ENCODE data around the gene GRK5.
A peak's percentile ranks its signal among the peaks of the same experiment; 100 is the strongest.
"Not testable (repeated sequence)": the region's sequence is repeated elsewhere in the genome, so short reads cannot be mapped to it uniquely, and the experiment has no call there.

The GRK5 gene

GRCh38 chr10:119426699-119427098 is 219.3 kb downstream of the GRK5 start:
- no peak for DNase-seq

- DNase-seq = no peak
Measured at GRCh38 chr10:119427263-119427864, 220.0 kb downstream of the GRK5 start.

GRCh38 chr10:119428789-119429188 is 221.4 kb downstream of the GRK5 start:
- DNase-seq = no peak

GRCh38 chr10:119429771-119430170 is 222.4 kb downstream of the GRK5 start:
- no peak for DNase-seq

DNA sequence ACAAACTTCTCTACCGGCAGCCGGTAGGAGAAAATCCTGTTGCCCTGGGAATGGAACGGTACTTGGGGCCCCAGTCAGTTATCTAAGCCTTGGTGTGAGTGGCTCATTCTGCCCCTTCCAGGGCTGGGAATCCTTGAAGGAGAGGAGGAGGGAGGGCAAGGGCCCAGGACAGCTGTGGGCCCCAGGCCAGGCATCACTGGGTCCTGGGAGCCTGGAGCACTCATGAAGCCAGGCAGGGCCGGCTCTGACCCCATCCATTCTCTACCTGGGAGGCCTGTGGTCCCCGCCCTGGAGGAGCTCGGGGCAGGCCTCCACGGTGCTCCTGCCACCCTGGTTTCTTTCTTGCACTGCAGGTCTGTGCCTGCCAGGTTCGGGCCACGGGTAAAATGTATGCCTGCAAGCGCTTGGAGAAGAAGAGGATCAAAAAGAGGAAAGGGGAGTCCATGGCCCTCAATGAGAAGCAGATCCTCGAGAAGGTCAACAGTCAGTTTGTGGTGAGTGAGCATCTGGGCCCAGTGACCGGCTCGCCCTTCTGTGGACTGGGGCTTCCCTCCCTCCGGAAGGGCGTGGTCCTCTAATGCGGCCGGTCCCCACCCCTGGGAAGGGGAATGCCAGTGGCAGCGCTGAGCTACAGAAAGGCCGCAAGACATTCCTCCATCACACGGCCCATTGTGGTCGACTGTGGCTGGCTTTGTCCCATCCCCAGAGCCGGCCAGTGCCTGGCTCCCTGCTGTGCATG is 223.8 kb downstream of the GRK5 start:
- DNase-seq = no peak

DNA sequence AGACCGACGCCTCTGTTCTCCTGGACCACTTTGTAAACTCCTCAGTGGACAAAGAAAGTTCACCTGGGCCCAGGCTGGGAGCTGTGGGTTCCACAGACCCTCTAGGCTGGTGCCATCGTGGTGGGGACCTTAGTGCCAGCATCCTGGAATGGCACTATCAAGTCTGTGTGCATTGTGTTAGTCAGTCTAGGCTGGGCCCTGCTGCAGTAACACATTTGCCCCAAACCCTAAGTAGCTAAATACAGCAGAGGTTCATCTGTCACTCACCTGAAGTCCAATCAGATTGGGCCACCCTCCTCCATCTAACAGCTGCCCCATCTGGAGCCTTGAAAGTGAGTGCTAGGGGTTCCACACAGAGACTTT is 224.4 kb downstream of the GRK5 start:
- no peak for DNase-seq

DNA sequence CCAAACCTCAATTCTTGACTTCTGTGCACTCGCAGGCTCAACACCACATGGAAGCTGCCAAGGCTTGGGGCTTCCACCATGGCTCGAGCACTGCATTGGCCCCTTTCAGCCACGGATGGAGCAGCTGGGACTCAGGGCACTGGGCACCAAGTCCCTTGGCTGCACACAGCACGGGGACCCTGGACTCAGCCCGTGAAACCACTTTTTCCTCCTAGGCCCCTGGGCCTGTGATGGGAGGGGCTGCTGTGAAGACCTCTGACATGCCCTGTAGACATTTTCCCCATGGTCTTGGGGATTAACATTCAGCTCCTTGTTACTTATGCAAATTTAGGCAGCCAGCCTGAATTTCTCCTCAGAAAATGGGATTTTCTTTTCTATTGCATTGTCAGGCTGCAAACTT is 227.6 kb downstream of the GRK5 start:
- DNase-seq = not testable (repeated sequence)

GRCh38 chr10:119438717-119439116 is 231.3 kb downstream of the GRK5 start:
- no peak for DNase-seq

DNA sequence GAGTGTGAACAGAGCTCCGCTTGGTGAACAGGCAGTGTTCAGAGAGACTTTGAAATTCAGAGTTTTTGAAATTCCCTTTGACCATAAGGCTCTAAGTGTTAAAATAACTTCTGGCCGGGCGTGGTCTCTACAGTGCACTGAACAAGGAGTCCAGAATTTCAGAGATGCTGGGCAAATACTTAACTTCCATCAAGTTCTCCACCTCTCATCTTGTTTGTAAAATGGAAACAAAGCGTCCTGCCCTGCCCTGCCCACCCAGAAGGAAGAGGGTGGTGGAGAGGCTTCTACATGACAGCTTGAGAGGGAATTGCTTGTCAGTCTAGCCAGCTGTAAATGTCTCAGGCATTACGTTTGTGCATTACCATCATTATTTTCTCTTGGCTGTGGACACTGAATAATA is 232.6 kb downstream of the GRK5 start:
- DNase-seq = no peak

DNA sequence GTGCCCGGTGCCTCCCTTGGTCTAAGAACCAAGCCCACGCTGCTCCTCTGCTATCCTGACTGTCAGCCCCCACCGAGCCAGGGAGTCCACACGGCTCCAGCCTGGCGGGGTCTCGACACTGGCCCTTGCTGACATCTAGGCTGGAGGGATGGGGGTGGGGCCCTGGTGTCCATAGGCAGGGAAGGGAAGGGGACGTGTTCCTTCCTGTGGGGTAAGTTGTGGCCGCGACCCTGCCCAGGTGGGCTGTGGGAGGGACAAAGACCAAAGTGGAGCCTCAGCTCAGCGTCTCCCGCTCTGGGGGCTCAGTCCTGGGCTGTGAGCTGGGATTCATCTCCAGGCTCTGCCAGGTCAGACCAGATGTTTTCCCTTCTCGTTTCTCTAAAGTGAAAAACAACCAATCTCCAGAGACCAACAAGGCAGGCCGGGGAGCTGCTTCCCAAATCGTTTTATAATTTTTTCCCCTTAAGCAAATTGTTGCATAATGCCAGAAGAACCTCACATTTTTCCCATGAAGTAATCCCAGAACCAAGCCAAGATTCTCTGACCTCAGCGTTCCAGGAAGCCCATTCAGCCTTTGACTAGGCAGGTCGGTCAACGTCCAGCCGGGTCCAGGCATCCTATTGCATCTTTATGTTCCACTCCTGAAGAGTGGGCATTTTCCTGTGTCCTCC is 233.9 kb downstream of the GRK5 start:
- DNase-seq = no peak

DNA sequence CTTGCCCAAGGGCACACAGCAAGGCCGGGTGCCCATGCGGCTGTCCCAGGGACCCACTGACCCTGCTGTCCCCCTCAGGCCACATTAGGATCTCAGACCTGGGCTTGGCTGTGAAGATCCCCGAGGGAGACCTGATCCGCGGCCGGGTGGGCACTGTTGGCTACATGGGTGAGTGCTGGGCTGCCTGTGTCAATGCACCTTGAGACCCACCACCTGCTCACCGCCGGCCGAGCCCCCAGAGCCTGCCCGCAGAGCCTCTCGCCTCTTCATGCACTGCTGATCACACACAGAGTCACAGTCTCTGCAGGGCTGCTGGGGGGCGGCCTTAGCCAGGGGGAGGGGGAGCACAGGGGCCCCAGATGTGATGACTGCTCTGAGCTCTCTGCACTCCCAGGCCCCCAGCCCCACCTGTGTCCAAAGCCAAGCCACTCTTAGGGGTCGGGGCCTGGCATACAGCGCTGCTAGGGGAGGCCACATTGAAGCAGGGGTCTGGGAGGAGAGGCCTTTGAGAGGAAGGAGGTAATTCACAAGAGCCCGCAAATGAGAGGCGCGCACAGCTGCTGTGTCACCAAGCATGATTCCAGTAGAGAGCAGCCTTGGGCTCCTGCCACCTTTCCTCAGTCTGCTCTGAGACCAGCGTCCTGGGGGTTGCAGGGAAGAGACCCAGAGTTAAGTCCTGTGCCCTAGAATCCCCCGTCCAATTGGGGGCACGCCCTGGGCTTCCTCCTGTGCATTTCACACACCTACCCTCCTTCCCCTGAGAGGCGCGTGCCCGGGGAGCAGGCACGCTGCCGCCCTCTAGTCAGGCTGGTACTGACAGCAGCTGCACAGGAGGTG is 234.8 kb downstream of the GRK5 start:
- no peak for DNase-seq

DNA sequence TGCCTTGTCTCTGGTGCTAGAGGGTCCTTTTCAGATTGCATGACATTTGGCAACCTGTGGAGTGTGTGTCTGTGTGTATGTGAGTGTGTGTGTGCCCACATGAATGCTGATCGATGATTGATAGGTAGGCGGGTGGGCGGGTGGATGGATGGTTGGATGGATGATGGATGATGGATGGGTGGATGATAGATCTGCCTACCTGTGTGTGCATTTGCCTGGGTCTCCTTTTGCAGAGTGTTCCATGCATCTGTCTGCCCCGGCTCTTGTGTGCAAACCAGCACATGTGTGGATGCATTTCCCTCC is 235.3 kb downstream of the GRK5 start:
- DNase-seq = no peak

DNA sequence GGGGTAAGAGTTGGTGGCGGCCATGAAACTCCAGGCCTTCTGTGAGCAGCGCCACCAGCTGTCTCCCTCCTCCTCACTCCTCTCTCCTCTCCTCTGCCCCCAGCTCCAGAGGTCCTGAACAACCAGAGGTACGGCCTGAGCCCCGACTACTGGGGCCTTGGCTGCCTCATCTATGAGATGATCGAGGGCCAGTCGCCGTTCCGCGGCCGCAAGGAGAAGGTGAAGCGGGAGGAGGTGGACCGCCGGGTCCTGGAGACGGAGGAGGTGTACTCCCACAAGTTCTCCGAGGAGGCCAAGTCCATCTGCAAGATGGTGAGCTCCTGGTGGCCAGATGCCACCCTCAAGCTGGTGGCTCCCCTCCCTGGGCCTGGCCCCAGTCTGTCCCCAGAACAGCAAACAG is 236.1 kb downstream of the GRK5 start:
- DNase-seq = no peak

DNA sequence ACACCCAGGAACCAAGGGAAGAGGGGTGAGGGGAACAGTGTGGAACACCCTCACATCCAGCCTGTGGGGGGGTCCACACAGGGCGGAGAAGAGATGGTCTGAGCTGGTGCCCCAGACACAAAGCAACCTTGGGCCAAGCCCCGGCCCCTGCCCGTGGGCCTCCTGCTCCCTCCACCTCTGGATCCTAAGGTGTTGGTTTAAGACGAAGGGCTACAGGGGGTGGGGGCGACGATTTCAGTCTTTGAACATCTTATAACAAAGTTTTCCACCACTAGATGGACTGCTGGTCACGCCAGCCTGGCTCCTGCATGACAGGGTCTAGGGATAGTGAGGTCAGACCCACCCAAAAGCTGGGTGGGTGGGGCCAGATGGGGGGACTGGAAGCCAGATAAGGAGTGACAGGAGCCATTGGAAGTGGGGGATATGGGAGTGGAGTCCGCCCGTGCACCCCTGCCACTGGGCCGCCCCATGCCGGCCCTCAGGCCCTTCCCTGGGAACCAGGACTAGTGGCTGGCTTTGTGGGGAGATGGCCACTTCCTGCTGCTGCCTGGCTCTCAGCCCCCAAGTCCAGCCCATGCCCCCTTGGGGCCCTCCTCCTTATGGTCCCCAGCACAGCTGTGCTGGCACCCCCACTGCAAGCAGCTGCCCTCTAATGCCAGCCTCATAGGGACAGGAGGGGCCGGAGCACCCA is 236.7 kb downstream of the GRK5 start:
- DNase-seq = no peak

DNA sequence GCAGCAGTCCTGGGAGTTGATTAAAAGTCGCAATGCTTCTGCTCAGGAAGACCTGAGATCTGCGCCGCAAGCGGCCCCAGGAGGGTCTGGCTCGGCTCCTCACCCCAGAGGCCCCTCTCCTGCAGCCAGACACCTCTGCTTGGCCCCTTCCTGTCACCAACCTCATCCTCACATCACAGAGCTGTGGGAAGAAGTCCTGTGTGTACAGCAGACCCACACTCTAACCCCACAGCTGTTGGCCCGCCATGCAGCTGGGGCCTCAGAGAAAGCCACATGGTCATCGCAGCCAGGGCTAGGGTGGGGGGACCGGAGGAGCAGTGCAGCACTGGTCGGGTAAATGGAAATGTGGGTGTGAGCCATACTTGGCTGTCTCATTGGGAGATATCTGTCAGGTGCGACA is 237.5 kb downstream of the GRK5 start:
- no peak for DNase-seq

DNA sequence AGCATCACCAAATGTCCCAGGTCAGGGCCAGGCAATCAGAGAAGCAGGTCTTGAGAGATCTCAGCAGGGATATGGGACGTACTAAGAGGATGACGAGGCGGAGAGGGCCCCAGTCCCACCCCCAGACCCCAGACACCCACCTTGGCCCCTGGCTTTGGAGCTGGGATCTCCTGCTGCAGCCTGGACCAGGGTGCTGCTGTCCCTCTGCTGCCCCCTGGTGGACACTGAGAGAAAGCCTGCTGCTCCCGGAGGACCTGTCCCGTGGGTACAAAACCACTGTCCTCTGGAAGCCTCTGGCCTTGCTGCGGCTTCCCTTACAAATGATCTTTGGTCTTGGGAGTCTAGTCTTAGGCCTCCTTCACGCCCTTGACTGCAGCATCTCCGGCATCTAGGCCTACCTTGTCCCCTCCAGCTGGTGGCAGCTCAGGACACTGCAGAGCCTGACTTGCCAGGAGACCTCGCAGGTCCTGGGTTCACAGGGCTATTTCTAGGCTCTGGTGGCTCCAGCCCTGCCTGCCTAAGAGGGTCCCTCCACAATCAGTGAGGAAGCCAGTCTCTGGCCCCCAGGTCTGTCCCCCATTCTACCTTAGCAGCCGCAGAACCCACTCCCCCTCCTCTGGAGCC is 238.1 kb downstream of the GRK5 start:
- DNase-seq = peak; percentile 11

GRCh38 chr10:119445935-119446317 is 238.6 kb downstream of the GRK5 start:
- DNase-seq = no peak

DNA sequence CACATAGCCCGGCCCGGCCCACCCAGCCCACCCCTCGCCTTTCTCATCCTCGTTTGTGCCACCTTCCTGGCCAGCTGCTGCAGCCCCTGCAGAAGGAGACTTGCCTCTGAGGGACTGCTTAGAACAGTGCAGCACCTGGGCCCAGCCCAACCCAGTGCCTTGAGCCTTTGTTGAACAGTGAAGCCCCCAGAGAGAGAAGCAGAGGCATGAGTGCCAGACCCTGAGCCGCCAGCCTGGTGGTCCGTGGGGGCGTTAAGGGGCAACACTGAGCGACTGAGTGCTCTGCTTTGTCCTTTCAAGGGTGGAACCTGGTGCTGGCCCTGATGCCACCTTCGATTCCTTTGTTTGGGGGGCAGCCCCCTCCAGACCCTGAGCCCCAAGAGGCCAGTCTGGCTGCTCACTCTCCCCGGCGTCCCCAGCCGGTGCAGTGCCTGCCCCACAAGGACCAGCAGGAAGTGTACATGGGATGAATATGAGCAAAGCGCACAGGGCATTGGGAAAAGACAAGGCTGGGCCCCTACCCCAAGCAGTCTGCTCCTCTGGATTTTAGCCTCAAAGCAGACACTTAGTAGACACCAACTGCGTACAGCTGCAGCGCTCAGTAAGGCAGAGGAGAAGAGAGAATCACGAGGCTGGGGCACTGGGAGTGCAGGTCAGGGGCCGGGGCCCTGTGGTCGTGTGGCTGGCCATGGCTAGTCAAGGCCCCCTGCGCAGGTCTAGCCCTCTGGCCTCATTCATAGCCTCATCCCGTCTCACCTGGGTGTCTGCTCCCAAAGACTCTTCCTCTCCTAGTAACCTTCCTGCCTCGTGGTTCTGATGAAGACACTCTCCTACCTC is 239.3 kb downstream of the GRK5 start:
- no peak for DNase-seq

DNA sequence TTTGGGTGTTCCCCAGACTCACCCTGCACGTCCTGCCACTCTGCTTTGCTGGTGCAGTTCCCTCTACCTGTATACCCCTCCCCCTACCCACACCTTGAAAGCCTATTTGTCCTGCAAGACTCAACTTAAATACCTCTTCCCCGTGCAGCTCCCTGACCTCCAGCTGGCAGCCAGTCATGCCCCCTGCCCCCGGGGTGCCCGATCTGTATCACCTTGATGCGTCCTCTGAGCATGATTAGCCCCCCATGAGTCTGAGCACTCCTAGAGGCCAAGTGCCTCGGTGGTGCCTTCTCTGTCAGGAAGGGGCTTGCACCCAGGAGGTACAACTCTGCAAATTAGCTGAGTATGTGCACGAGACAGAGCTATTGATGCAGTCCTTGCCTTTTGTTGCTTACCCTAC is 240.1 kb downstream of the GRK5 start:
- no peak for DNase-seq

- DNase-seq = no peak
Measured at GRCh38 chr10:119447823-119448546, 240.6 kb downstream of the GRK5 start.

Data from GF-D8 (cell line).